ENCODE data around the gene KRTAP27-1. TPM values are rescaled to one million over a fixed set of nuclear protein-coding genes. Genes with fewer than 3 reads are reported as not detected.

The KRTAP27-1 gene
- polyA plus RNA-seq, 2 of the 4 experiments (the other 2 are of a cell fraction) = not detected

- TF ChIP-seq CTCF (IDR thresholded peaks at IDR 0.05) (no peak), RFX5 (IDR thresholded peaks at IDR 0.05) (no peak), SMC3 (IDR thresholded peaks at IDR 0.05) (no peak), RCOR1 (IDR thresholded peaks at IDR 0.05; ENCODE audit: low read depth, low read length) (no peak), CHD4 (IDR thresholded peaks at IDR 0.05; ENCODE audit: borderline replicate concordance) (no peak), MAZ (IDR thresholded peaks at IDR 0.05; ENCODE audit: borderline replicate concordance, low read depth, low read length) (no peak), NR3C1 (IDR thresholded peaks at IDR 0.05) (no peak)
- TF ChIP-seq, protein P1, sequence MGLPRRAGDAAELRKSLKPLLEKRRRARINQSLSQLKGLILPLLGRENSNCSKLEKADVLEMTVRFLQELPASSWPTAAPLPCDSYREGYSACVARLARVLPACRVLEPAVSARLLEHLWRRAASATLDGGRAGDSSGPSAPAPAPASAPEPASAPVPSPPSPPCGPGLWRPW (IDR thresholded peaks at IDR 0.05) = no peak
These were observed 21.8 kb downstream of the KRTAP27-1 start (continued) for GRCh38 chr21:30315701-30316100.

DNA sequence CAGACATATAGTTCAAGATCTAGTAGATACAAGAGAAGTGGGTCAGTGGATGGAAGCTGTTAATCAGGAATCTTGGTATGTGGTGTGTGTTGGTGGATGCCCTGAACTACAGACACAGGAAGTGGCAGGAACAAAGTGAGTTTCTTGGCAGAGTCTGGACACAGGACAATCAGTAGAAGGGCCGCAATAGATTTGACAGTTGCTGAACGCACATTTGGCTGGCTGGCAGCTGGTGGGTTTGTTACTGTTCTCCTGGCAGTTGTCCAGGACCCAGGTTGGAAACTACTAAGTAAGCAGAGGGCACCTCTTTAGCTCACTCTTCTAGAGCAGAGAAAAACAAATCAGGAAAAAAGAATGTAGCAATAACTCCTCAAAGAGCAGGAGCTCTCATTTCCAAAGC, 30.6 kb downstream of the KRTAP27-1 start:
- Histone ChIP-seq H3K4me2 (no peak overlapping the region), H3K4me3 (no peak overlapping the region), H3K9me3 (no peaks in the 10 kb centered on the region), H3K27ac (no peak overlapping the region), H3K4me1 (no peaks in the 10 kb centered on the region)
- ATAC-seq = no peak
- CTCF ChIA-PET = no interaction called here
- no peak for FAIRE-seq
- TF ChIP-seq SREBF2 (IDR thresholded peaks at IDR 0.05) (no peak), ATOH8 (CRISPR knock-in tag; IDR thresholded peaks at IDR 0.05; ENCODE audit: low read depth) (no peak), HMGXB4 (CRISPR knock-in tag; IDR thresholded peaks at IDR 0.05; ENCODE audit: borderline replicate concordance) (no peak), RFX5 (IDR thresholded peaks at IDR 0.05) (no peak), CBX8 (IDR thresholded peaks at IDR 0.05) (no peak), CBX2 (IDR thresholded peaks at IDR 0.05; ENCODE audit: borderline replicate concordance, low read depth) (no peak)
- DNase-seq (ENCODE audit: low read depth in 1 of 2, low spot score in 1 of 2) = no peak
- POLR2A ChIA-PET = no interaction called here
- WGBS (ENCODE audit: missing lambda C conversion rate) = 44% methylated on average over 2 of the region's 2 CpGs

GRCh38 chr21:30305136-30305535, 32.4 kb downstream of the KRTAP27-1 start:
- Histone ChIP-seq H3K27ac (no peak overlapping the region), H3K4me3 (no peak overlapping the region), H3K4me2 (no peak overlapping the region), H3K9me3 (no peaks in the 10 kb centered on the region), H3K4me1 (no peaks in the 10 kb centered on the region)
- TF ChIP-seq RNF2 (IDR thresholded peaks at IDR 0.05; ENCODE audit: borderline replicate concordance, low read depth) = no peak
- no peak for TF ChIP-seq BHLHE40 (IDR thresholded peaks at IDR 0.05; ENCODE audit: low read depth, low read length)
- 0% methylated on average over 1 of the region's 1 CpG for WGBS (ENCODE audit: missing lambda C conversion rate)
- ATAC-seq = no peak
- ChIA-PET POLR2A (no interaction called here), CTCF (no interaction called here)
- FAIRE-seq = no peak
- DNase-seq (ENCODE audit: low read depth in 1 of 2, low spot score in 1 of 2) = no peak

DNA sequence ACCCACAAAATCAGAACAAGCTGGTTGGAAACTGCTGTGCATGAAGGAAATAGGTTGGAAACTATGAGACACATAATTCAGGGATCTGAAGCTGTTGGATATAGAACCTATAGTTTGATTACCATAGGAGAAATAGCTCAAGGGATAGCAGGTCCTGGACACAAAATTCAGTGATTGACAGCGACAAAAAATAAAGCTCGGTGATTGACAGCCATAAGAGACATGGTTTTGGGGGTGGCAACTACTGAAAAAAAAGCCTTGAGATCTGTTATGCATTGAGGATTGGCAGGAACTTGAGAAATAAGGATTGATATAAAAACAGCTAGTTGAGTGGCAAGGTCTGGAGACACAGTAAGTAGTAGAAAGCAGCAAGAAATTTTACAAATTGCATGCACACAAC, 48.3 kb downstream of the KRTAP27-1 start, which contains the start of gene KRTAP25-1:
KRTAP25-1 (minus strand) TSS at position 300 of the 400 bp plus-strand sequence; CDS start at position 276, 24 bp downstream.
- no peaks in the 10 kb centered on the region for H3K4me1 ChIP-seq
- ChIA-PET POLR2A (no interaction called here), CTCF (interaction anchor here (1.0 kb wide), 1 partner anchor 106 kb away, joined by 3 read pairs; no protein-coding TSS in a partner anchor)
- ATAC-seq (no peak), FAIRE-seq (no peak), DNase-seq (ENCODE audit: low read depth in 1 of 2, low spot score in 1 of 2) (no peak)
- 0% methylated on average over 2 of the region's 2 CpGs for WGBS (ENCODE audit: missing lambda C conversion rate)
- TF ChIP-seq ELK1 (IDR thresholded peaks at IDR 0.05; ENCODE audit: low read depth, low read length) (no peak), HOXB5 (CRISPR knock-in tag; IDR thresholded peaks at IDR 0.05) (no peak), MYC (IDR thresholded peaks at IDR 0.05; ENCODE audit: borderline replicate concordance, low read length) (no peak), MAZ (IDR thresholded peaks at IDR 0.05; ENCODE audit: borderline replicate concordance, low read depth, low read length) (no peak), ZNF302 (CRISPR knock-in tag; IDR thresholded peaks at IDR 0.05) (no peak), SMC3 (IDR thresholded peaks at IDR 0.05) (no peak), RFX5 (IDR thresholded peaks at IDR 0.05) (no peak), RARB (CRISPR knock-in tag; IDR thresholded peaks at IDR 0.05) (no peak), GATA3 (IDR thresholded peaks at IDR 0.05; ENCODE audit: borderline replicate concordance) (no peak)
- H3K4me3 ChIP-seq = no peak within 1 kb of the TSS
- H3K9me3 ChIP-seq = no peaks in the 10 kb centered on the region
- H3K27ac ChIP-seq = no peak within 1 kb of the TSS
- no peak within 1 kb of the TSS for H3K4me2 ChIP-seq

Data from A549 (cell line).